Breast epithelium (tissue), 3 donors: Measurements from ENCODE around the gene SLC27A5.

Experiments
- POLR2A ChIP-seq: fragments of 450-650 bp; IDR thresholded peaks from one replicate; pipeline ENCODE4 v1.6.1; 2016; ENCODE audit warnings: antibody characterized with exemption, mild to moderate bottlenecking, moderate library complexity
- POLR2AphosphoS5 ChIP-seq, 3 donors: sonication (generic); formaldehyde crosslinking; IDR thresholded peaks; one replicate each; pipeline ENCODE4 v1.6.1; 2017; ENCODE audit warnings: antibody characterized with exemption in 3 of 3
- TF ChIP-seq, protein P1 (sequence below), 3 donors: fragments of 450-650 bp; IDR thresholded peaks; one replicate each; pipeline ENCODE4 v1.5.1; 2016 to 2017; ENCODE audit warnings: antibody characterized with exemption in 3 of 3, mild to moderate bottlenecking in 3 of 3, moderate library complexity in 3 of 3

- TF ChIP-seq, protein P1, sequence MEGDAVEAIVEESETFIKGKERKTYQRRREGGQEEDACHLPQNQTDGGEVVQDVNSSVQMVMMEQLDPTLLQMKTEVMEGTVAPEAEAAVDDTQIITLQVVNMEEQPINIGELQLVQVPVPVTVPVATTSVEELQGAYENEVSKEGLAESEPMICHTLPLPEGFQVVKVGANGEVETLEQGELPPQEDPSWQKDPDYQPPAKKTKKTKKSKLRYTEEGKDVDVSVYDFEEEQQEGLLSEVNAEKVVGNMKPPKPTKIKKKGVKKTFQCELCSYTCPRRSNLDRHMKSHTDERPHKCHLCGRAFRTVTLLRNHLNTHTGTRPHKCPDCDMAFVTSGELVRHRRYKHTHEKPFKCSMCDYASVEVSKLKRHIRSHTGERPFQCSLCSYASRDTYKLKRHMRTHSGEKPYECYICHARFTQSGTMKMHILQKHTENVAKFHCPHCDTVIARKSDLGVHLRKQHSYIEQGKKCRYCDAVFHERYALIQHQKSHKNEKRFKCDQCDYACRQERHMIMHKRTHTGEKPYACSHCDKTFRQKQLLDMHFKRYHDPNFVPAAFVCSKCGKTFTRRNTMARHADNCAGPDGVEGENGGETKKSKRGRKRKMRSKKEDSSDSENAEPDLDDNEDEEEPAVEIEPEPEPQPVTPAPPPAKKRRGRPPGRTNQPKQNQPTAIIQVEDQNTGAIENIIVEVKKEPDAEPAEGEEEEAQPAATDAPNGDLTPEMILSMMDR (IDR thresholded peaks at IDR 0.05), result no peak
- TF ChIP-seq POLR2AphosphoS5 (IDR thresholded peaks at IDR 0.05) (no peak), POLR2A (no peak)
Measured at GRCh38 chr19:58548859-58549663, 37.3 kb upstream of the SLC27A5 start.
